Measurements from ENCODE around the gene ESAM. TPM values are rescaled to one million over a fixed set of nuclear protein-coding genes. Genes with fewer than 3 reads are reported as not detected.

ESAM gene
- polyA plus RNA-seq, 1 experiment = 0.06 TPM

DNA sequence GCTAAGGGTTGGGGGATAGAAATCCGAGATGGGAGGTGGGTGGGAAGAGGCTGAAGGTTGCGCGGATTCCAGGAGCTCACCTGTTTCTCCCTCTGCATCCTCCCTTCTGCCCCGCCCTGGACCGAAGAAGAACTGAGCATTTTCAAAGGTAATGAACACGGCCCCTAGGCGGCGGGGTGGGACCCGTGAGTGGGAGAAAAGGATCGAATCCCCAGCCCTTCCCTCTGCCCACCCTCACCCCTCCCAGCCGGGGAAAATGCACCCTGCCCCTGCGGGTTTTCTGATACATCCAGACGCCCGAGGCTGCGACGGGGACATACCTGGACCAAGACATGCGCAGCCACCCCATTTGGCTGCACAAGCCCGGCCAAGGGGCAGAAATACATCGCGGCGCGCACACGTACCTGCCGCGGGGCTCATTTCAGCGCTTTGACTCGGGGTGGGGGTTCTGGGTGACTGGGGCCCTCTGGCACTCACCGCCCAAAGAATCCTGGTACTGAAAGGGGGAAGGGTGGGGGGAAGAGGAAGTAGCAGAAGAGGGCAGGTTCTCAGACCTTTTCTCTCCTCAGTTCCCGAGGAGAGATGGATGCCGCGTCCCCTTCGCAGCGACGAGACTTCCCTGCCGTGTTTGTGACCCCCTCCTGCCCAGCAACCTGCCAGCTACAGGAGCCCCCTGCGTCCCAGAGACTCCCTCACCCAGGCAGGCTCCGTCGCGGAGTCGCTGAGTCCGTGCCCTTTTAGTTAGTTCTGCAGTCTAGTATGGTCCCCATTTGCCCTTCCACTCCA, 16.1 kb downstream of the ESAM start:
- POLR2A ChIA-PET = interaction anchor here (0.7 to 1.2 kb wide), 2 partner anchors 21 to 72 kb away, joined by 3 to 5 read pairs; partner anchors contain the start of genes SIAE and SPA17
- DNase-seq (ENCODE audit: low read depth, low spot score) = no peak
- Histone ChIP-seq H3K27ac (ENCODE audit: low read depth, low read length) (no peak overlapping the region), H3K4me3 (ENCODE audit: low read depth, low read length) (peak overlapping the region; percentile 64), H3K27me3 (ENCODE audit: control insufficient read depth, insufficient read depth, low read length) (no peaks in the 10 kb centered on the region), H3K9me3 (ENCODE audit: control insufficient read depth, insufficient read depth, low read length) (peaks cover 3% of the 10 kb centered on the region; the same call in 1 of the 2 replicates)
- CTCF ChIA-PET = interaction anchor here (0.8 to 2.1 kb wide), 15 partner anchors 9 to 130 kb away, joined by 3 to 10 read pairs (median 5); no protein-coding TSS in a partner anchor
- TF ChIP-seq, protein P1, sequence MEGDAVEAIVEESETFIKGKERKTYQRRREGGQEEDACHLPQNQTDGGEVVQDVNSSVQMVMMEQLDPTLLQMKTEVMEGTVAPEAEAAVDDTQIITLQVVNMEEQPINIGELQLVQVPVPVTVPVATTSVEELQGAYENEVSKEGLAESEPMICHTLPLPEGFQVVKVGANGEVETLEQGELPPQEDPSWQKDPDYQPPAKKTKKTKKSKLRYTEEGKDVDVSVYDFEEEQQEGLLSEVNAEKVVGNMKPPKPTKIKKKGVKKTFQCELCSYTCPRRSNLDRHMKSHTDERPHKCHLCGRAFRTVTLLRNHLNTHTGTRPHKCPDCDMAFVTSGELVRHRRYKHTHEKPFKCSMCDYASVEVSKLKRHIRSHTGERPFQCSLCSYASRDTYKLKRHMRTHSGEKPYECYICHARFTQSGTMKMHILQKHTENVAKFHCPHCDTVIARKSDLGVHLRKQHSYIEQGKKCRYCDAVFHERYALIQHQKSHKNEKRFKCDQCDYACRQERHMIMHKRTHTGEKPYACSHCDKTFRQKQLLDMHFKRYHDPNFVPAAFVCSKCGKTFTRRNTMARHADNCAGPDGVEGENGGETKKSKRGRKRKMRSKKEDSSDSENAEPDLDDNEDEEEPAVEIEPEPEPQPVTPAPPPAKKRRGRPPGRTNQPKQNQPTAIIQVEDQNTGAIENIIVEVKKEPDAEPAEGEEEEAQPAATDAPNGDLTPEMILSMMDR (IDR thresholded peaks at IDR 0.05; ENCODE audit: low read depth, low read length) = peak; percentile 42

DNA sequence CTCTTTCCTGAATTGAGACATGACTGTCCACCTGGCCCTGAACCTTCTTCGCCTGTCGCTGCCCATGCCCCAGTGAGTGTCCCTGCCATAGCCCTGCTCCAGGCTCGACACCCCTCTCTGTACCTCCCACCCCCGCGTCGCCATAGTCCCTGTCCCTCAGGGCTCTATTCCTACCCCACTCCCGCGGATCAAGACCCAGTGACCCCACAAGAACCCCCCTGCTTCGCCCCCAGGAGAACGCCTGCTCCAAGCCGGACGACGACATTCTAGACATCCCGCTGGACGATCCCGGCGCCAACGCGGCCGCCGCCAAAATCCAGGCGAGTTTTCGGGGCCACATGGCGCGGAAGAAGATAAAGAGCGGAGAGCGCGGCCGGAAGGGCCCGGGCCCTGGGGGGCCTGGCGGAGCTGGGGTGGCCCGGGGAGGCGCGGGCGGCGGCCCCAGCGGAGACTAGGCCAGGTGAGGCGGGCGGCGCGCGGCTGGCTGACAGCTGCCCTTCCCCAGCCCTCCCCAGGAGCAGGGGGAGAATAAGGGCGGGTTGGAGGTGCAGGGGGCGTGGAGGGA, 16.7 kb downstream of the ESAM start:
- Histone ChIP-seq H3K27ac (ENCODE audit: low read depth, low read length) (no peak overlapping the region), H3K4me3 (ENCODE audit: low read depth, low read length) (peak overlapping the region; percentile 64; the same call in 1 of the 2 replicates), H3K9me3 (ENCODE audit: control insufficient read depth, insufficient read depth, low read length) (peaks cover 3% of the 10 kb centered on the region; the same call in 1 of the 2 replicates), H3K27me3 (ENCODE audit: control insufficient read depth, insufficient read depth, low read length) (no peaks in the 10 kb centered on the region)
- TF ChIP-seq, protein P1 (IDR thresholded peaks at IDR 0.05; ENCODE audit: low read depth, low read length) = no peak
- DNase-seq (ENCODE audit: low read depth, low spot score) = no peak
- CTCF ChIA-PET = interaction anchor here (0.9 to 2.1 kb wide), 7 partner anchors 10 to 131 kb away, joined by 3 to 10 read pairs (median 4); no protein-coding TSS in a partner anchor
- POLR2A ChIA-PET = interaction anchor here (0.7 kb wide), 1 partner anchor 21 kb away, joined by 3 read pairs; no protein-coding TSS in a partner anchor

DNA sequence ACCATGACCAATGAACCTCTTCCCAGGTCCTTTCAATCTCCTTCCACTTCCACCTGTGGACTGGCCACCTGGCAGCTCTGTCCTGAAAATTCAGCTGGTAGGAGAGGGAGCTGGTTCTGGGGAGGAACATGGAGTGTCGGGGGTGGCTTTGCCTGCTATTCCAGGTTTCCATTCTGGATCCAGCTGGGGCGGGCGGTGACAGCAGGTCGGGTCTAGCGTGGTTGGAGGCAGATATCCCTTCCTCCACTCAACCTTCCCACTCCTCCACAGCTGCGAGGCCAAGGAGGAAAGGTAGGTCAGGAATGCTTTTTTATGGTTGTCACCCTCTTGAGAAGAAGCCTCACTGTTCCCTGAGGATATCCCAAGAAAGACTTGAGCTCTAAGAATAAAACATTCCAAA, 19.0 kb downstream of the ESAM start:
- no peak for DNase-seq (ENCODE audit: low read depth, low spot score)
- no peak overlapping the region for H3K4me3 ChIP-seq (ENCODE audit: low read depth, low read length)
- TF ChIP-seq, protein P1 (IDR thresholded peaks at IDR 0.05; ENCODE audit: low read depth, low read length) = no peak
- no peak overlapping the region for H3K27ac ChIP-seq (ENCODE audit: low read depth, low read length)
- ChIA-PET POLR2A (no interaction called here), CTCF (interaction anchor here (0.5 to 1.9 kb wide), 4 partner anchors 15 to 1725 kb away, joined by 3 to 7 read pairs (median 3); no protein-coding TSS in a partner anchor)
- no peaks in the 10 kb centered on the region for H3K27me3 ChIP-seq (ENCODE audit: control insufficient read depth, insufficient read depth, low read length)
- peaks cover 3% of the 10 kb centered on the region; the same call in 1 of the 2 replicates for H3K9me3 ChIP-seq (ENCODE audit: control insufficient read depth, insufficient read depth, low read length)

DNA sequence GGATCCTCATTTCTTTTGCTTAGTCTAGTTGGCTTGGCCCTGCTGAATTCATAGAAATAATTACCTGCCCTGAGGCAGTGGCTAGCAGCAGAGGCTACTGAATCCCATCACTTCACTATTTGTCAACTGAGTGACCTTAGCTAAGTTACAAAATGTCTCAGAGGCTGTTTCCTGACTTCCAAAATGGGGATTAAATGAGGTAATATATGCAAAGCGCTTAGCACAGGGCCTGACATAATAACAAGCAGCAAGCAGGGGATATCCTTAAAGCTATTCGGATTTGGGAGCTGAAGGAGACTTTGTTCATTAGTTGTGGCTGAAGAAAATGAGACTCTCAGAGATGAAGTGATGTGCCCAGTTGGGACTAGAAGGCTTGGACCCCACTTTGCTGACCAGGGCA, 19.5 kb downstream of the ESAM start:
- peaks cover 4% of the 10 kb centered on the region for H3K27me3 ChIP-seq (ENCODE audit: control insufficient read depth, insufficient read depth, low read length)
- ChIA-PET POLR2A (no interaction called here), CTCF (interaction anchor here (0.7 to 1.1 kb wide), 2 partner anchors 51 to 94 kb away, joined by 3 to 4 read pairs; no protein-coding TSS in a partner anchor)
- TF ChIP-seq, protein P1 (IDR thresholded peaks at IDR 0.05; ENCODE audit: low read depth, low read length) = no peak
- H3K27ac ChIP-seq (ENCODE audit: low read depth, low read length) = no peak overlapping the region
- DNase-seq (ENCODE audit: low read depth, low spot score) = no peak
- H3K4me3 ChIP-seq (ENCODE audit: low read depth, low read length) = no peak overlapping the region
- peaks cover 3% of the 10 kb centered on the region; the same call in 1 of the 2 replicates for H3K9me3 ChIP-seq (ENCODE audit: control insufficient read depth, insufficient read depth, low read length)

All from AG04450 (cell line).